ENCODE results near the gene GGCT.

DNA sequence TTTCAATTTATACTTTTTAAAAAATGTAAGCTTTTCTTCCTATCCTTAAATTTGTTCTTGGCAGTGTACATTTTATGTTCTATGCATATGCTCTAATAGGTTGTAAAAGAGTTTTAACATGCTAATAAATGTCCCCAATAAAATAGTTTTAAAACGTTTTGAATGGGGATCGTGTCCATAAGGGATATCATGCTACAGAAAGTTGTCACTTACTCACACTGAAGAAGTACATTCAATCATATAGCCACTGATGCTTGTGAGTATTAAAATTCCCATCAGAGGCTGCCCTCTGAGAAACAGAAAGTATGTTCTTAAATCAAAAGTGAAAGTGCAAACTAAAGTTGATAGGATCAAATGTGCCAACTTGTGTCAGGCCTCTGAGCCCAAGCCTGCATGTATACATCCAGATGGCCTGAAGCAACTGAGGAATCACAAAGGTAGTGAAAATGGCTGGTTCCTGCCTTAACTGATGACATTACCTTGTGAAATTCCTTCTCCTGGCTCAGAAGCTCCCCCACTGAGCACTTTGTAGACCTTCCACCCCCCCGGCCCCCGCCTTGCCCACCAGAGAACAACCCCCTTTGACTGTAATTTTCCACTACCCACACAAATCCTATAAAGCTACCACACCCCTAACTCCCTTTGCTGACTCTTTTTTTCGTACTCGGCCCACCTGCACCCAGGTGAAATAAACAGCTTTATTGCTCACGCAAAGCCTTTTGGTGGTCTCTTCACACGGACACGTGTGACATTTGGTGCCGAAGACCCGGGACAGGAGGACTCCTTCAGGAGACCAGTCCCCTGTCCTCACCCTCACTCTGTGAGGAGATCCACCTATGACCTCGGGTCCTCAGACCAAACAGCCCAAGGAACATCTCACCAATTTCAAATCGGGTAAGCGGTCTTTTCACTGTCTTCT is 25.2 kb downstream of the GGCT start:
- TF ChIP-seq SIN3A (IDR thresholded peaks at IDR 0.05; ENCODE audit: borderline replicate concordance, insufficient read depth, low read length) (no peak), TAF1 (IDR thresholded peaks at IDR 0.05; ENCODE audit: borderline replicate concordance, insufficient read depth, low read length) (no peak)
